Loucy (cell line): ENCODE results near the gene FLOT1.

Experiments used
- H2AFZ ChIP-seq: fragments of 200-600 bp; sonication (generic); 2 replicates; pipeline ENCODE4 v1.6.0; 2016; ENCODE audit warnings: antibody characterized with exemption, mild to moderate bottlenecking, low read length, moderate library complexity
- H3F3A ChIP-seq: fragments of 200-600 bp; 2 replicates; pipeline ENCODE4 v1.6.0; 2016; ENCODE audit warnings: antibody characterized with exemption, low read depth, mild to moderate bottlenecking
- H3K27me3 ChIP-seq: fragments of 200-600 bp; sonication (generic); 2 replicates; pipeline ENCODE4 v1.6.1; 2014; ENCODE audit warnings: low read length, mild to moderate bottlenecking; ENCODE audit not compliant: insufficient read depth, poor library complexity, severe bottlenecking
- H3K36me3 ChIP-seq: fragments of 200-600 bp; sonication (generic); 2 replicates; pipeline ENCODE4 v1.6.1; 2016; ENCODE audit warnings: low read length; ENCODE audit not compliant: insufficient read depth
- H3K4me1 ChIP-seq: fragments of 200-600 bp; sonication (generic); 2 replicates; pipeline ENCODE4 v1.5.1; 2014; ENCODE audit warnings: low read length, mild to moderate bottlenecking; ENCODE audit not compliant: insufficient read depth, poor library complexity, severe bottlenecking
- H3K4me2 ChIP-seq: fragments of 200-600 bp; sonication (generic); 2 replicates; pipeline ENCODE4 v1.6.0; 2014; ENCODE audit warnings: antibody characterized with exemption, low read length, low read depth, mild to moderate bottlenecking; ENCODE audit not compliant: poor library complexity, severe bottlenecking
- H3K4me3 ChIP-seq: fragments of 200-600 bp; sonication (generic); 2 replicates; pipeline ENCODE4 v1.5.1; 2014; ENCODE audit warnings: low read length, mild to moderate bottlenecking, mixed read lengths; ENCODE audit not compliant: poor library complexity, severe bottlenecking
- H3K79me2 ChIP-seq: fragments of 200-600 bp; sonication (generic); 2 replicates; pipeline ENCODE4 v1.6.1; 2014; ENCODE audit warnings: low read length; ENCODE audit not compliant: insufficient read depth
- H3K9ac ChIP-seq: fragments of 200-600 bp; sonication (generic); 2 replicates; pipeline ENCODE4 v1.6.0; 2014; ENCODE audit warnings: mild to moderate bottlenecking, low read depth, low read length, moderate library complexity; ENCODE audit not compliant: poor library complexity, severe bottlenecking
- H3K9me2 ChIP-seq: fragments of 200-600 bp; sonication (generic); replicated peaks from 2 replicates; pipeline ENCODE4 v1.6.1; 2016; ENCODE audit warnings: low read depth, low read length, mixed read lengths
- H3K9me3 ChIP-seq: fragments of 200-600 bp; sonication (generic); 2 replicates; pipeline ENCODE4 v1.6.1; 2014; ENCODE audit warnings: mild to moderate bottlenecking, antibody characterized with exemption, low read length, low read depth; ENCODE audit not compliant: insufficient read depth
- H4K20me1 ChIP-seq: fragments of 200-600 bp; sonication (generic); 2 replicates; pipeline ENCODE4 v1.6.0; 2014; ENCODE audit warnings: antibody characterized with exemption, low read length, mild to moderate bottlenecking; ENCODE audit not compliant: insufficient read depth, poor library complexity, severe bottlenecking
- CTCF ChIP-seq: fragments of 200-600 bp; sonication (generic); conservative IDR thresholded peaks from 2 replicates; pipeline ENCODE4 v1.5.1; 2014; ENCODE audit warnings: mild to moderate bottlenecking, antibody characterized with exemption, low read length
- EZH2phosphoT487 ChIP-seq: fragments of 200-600 bp; IDR thresholded peaks from 2 replicates; pipeline ENCODE4 v1.6.1; 2018; ENCODE audit warnings: antibody characterized with exemption, mild to moderate bottlenecking, moderate library complexity, borderline replicate concordance

Gene FLOT1

GRCh38 chr6:30703011-30703410 is 39.5 kb downstream of the FLOT1 start:
- TF ChIP-seq EZH2phosphoT487 (no peak), CTCF (no peak)
- H3K4me1 ChIP-seq: no peaks in the 10 kb centered on the region
- no peaks in the 10 kb centered on the region for H3K27me3 ChIP-seq
- no peaks in the 10 kb centered on the region for H3F3A ChIP-seq
- H3K36me3 ChIP-seq: peaks cover 31% of the 10 kb centered on the region; the same call in 1 of the 2 replicates
- no peak overlapping the region for H3K4me3 ChIP-seq
- no peaks in the 10 kb centered on the region; the same call in 1 of the 2 replicates for H3K79me2 ChIP-seq
- no peaks in the 10 kb centered on the region for H3K9me2 ChIP-seq
- no peaks in the 10 kb centered on the region for H4K20me1 ChIP-seq
- H3K9ac ChIP-seq: no peak overlapping the region
- H2AFZ ChIP-seq: no peak overlapping the region
- no peaks in the 10 kb centered on the region for H3K9me3 ChIP-seq
- H3K4me2 ChIP-seq: no peak overlapping the region

- Histone ChIP-seq H3F3A (no peaks in the 10 kb centered on the region), H3K27me3 (no peaks in the 10 kb centered on the region), H3K4me3 (no peak overlapping the region), H2AFZ (no peak overlapping the region), H3K9me2 (no peaks in the 10 kb centered on the region), H4K20me1 (no peaks in the 10 kb centered on the region), H3K4me1 (no peaks in the 10 kb centered on the region), H3K9me3 (no peaks in the 10 kb centered on the region), H3K9ac (no peak overlapping the region), H3K79me2 (no peaks in the 10 kb centered on the region), H3K36me3 (peaks cover 21% of the 10 kb centered on the region; the same call in 1 of the 2 replicates), H3K4me2 (no peak overlapping the region)
- TF ChIP-seq EZH2phosphoT487: no peak
Measured at GRCh38 chr6:30700340-30700739, 42.1 kb downstream of the FLOT1 start.

- Histone ChIP-seq H3K9me2 (no peaks in the 10 kb centered on the region), H4K20me1 (no peaks in the 10 kb centered on the region), H3K9ac (no peak overlapping the region), H3K4me2 (no peak overlapping the region), H3K79me2 (no peaks in the 10 kb centered on the region), H3K9me3 (no peaks in the 10 kb centered on the region), H3K4me3 (no peak overlapping the region), H3F3A (no peaks in the 10 kb centered on the region), H3K4me1 (peaks cover under 1% of the 10 kb centered on the region), H2AFZ (no peak overlapping the region), H3K27me3 (no peaks in the 10 kb centered on the region), H3K36me3 (peaks cover 6% of the 10 kb centered on the region; the same call in 1 of the 2 replicates)
- TF ChIP-seq CTCF (no peak), EZH2phosphoT487 (no peak)
Measured at GRCh38 chr6:30696432-30696831, 46.1 kb downstream of the FLOT1 start.

GRCh38 chr6:30691208-30691847 is 51.2 kb downstream of the FLOT1 start:
- Histone ChIP-seq H3K27me3 (no peaks in the 10 kb centered on the region), H4K20me1 (peaks cover under 1% of the 10 kb centered on the region), H3K9me3 (no peaks in the 10 kb centered on the region), H3K9ac (peak overlapping the region; percentile 96), H2AFZ (peak overlapping the region; percentile 94), H3F3A (no peaks in the 10 kb centered on the region), H3K36me3 (no peaks in the 10 kb centered on the region), H3K9me2 (no peaks in the 10 kb centered on the region), H3K4me1 (peaks cover 36% of the 10 kb centered on the region), H3K4me3 (peak overlapping the region; percentile 97), H3K79me2 (peaks cover 42% of the 10 kb centered on the region), H3K4me2 (peak overlapping the region; percentile 97)
- TF ChIP-seq EZH2phosphoT487: no peak
